ENCODE results near the gene RALGPS1.

DNA sequence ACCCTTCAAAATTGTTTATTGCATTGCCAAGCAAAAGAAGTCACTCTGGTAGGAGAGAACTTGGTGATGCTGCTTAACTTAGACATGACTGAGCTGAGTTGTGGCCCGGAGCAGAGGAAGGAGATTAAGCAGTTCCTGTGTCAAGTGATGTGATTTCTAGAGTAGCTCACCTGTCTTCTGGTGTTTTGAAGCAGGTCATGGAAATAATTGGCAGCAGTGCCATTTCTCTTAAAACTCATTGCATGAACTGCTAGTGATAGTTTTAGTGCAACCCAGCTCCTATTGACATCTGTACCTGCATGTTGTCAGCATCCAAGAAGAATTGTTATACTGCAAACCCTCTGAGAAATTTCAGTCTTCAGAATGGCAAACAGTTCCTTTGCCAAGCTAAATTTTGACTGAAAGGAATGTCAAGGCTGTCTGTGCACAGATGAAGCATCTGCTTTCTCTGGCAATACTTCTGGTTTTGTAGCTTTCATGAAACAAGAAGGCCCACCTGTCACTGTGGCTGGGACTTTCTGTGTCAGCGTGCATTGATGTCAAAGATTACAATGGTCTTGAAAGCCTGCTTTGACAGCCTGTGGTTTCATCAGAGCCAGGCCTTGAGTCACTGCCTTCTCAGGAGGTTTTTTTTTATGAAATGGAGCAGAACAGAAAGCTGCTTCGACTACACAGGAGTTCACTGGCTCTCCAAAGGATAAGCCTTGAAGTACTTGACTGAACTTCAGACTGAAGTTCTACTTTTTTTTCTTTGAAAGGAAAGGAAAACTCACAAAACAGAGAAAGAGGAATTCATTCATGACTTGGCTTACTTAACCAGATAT lies 90.6 kb downstream of the RALGPS1 start:
- TF ChIP-seq, protein P1, sequence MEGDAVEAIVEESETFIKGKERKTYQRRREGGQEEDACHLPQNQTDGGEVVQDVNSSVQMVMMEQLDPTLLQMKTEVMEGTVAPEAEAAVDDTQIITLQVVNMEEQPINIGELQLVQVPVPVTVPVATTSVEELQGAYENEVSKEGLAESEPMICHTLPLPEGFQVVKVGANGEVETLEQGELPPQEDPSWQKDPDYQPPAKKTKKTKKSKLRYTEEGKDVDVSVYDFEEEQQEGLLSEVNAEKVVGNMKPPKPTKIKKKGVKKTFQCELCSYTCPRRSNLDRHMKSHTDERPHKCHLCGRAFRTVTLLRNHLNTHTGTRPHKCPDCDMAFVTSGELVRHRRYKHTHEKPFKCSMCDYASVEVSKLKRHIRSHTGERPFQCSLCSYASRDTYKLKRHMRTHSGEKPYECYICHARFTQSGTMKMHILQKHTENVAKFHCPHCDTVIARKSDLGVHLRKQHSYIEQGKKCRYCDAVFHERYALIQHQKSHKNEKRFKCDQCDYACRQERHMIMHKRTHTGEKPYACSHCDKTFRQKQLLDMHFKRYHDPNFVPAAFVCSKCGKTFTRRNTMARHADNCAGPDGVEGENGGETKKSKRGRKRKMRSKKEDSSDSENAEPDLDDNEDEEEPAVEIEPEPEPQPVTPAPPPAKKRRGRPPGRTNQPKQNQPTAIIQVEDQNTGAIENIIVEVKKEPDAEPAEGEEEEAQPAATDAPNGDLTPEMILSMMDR (IDR thresholded peaks at IDR 0.05), result no peak
- TF ChIP-seq POLR2A (IDR thresholded peaks at IDR 0.05) (no peak), EP300 (IDR thresholded peaks at IDR 0.05) (no peak)

All from tibial nerve (tissue), 4 donors.